H1 (cell line): Measurements from ENCODE around the gene IFTAP. TPM values are rescaled to one million over a fixed set of nuclear protein-coding genes. Genes with fewer than 3 reads are reported as not detected.

Experiments
- CTCF ChIA-PET: fragments of 300-600 bp; sonication (Branson Sonifier 250); formaldehyde crosslinking; loops from one replicate; lab custom pipeline; 2021; ENCODE audit not compliant: partially characterized antibody; lab: Charles Lee
- POLR2A ChIA-PET: fragments of 300-600 bp; sonication (Branson Sonifier 250); formaldehyde crosslinking; loops from one replicate; lab custom pipeline; 2021; ENCODE audit warnings: inconsistent platforms; ENCODE audit not compliant: partially characterized antibody; lab: Charles Lee
- DNase-seq, 2 experiments: peaks; one replicate each; pipeline versions ENCODE4 v3.0.0 to v3.0.0-alpha.2; 2010 to 2022; ENCODE audit warnings: low spot score in 2 of 2, low read depth in 1 of 2, mixed read lengths in 1 of 2
- FAIRE-seq: peaks from 2 replicates; lab custom pipeline; 2011; peaks lifted over from hg19 to GRCh38; lab: Jason Lieb, UNC
- H2AFZ ChIP-seq: 2 replicates; pipeline ENCODE4 v1.8.1; 2012; ENCODE audit warnings: low read length, inconsistent platforms
- H2AK5ac ChIP-seq: 2 replicates; pipeline ENCODE4 v1.6.1; 2013; ENCODE audit warnings: low read depth, low read length
- H2BK120ac ChIP-seq: replicated peaks from 2 replicates; pipeline ENCODE3; 2013; ENCODE audit warnings: low read depth, low read length, inconsistent platforms
- H2BK12ac ChIP-seq: 2 replicates; pipeline ENCODE4 v1.6.1; 2013; ENCODE audit warnings: low read depth, low read length
- H2BK15ac ChIP-seq: 2 replicates; pipeline ENCODE4 v1.6.1; 2013; ENCODE audit warnings: low read length
- H2BK20ac ChIP-seq: 2 replicates; pipeline ENCODE4 v1.6.1; 2013; ENCODE audit warnings: low read length
- H2BK5ac ChIP-seq: 2 replicates; pipeline ENCODE4 v1.6.1; 2013; ENCODE audit warnings: low read depth, low read length
- H3K14ac ChIP-seq: 2 replicates; pipeline ENCODE4 v1.6.1; 2013; ENCODE audit warnings: inconsistent platforms; ENCODE audit not compliant: insufficient read length
- H3K18ac ChIP-seq: 2 replicates; pipeline ENCODE4 v1.6.1; 2013; ENCODE audit warnings: low read length; ENCODE audit errors: extremely low read depth
- H3K23ac ChIP-seq: 2 replicates; pipeline ENCODE4 v1.6.1; 2013; ENCODE audit warnings: inconsistent platforms; ENCODE audit not compliant: insufficient read length
- H3K23me2 ChIP-seq: 2 replicates; pipeline ENCODE4 v1.6.1; 2013; ENCODE audit warnings: low read depth, low read length
- H3K27ac ChIP-seq: 2 replicates; pipeline ENCODE4 v1.6.1; 2011; ENCODE audit warnings: low read depth, low read length, inconsistent platforms
- H3K27me3 ChIP-seq, 4 experiments: replicated peaks in 1 of 4; 1 replicate in 1 of 4; 2 replicates in 3 of 4; pipeline versions ENCODE4 v1.6.1 to v1.8.1; 2011 to 2013; ENCODE audit warnings: low read length in 3 of 4, mild to moderate bottlenecking in 3 of 4, inconsistent platforms in 2 of 4, mixed read lengths in 2 of 4, moderate library complexity in 1 of 4; ENCODE audit not compliant: control insufficient read depth in 3 of 4, insufficient read depth in 3 of 4; ENCODE audit errors: extremely low read depth in 1 of 4
- H3K36me3 ChIP-seq, 4 experiments: 2 replicates each; pipeline versions ENCODE4 v1.6.1 to v1.8.1; 2011 to 2013; ENCODE audit warnings: mild to moderate bottlenecking in 4 of 4, low read length in 3 of 4, moderate library complexity in 2 of 4, control low read depth in 1 of 4, inconsistent platforms in 1 of 4; ENCODE audit not compliant: insufficient read depth in 4 of 4, control insufficient read depth in 2 of 4
- H3K4ac ChIP-seq: replicated peaks from 2 replicates; pipeline ENCODE3; 2013; ENCODE audit warnings: low read length, low read depth, mixed read lengths, inconsistent platforms; ENCODE audit not compliant: insufficient read length
- H3K4me1 ChIP-seq, 4 experiments: replicated peaks in 1 of 4; 1 replicate in 1 of 4; 2 replicates in 3 of 4; pipeline versions ENCODE4 v1.6.1 to v1.8.1; 2011 to 2013; ENCODE audit warnings: low read length in 3 of 4, inconsistent platforms in 2 of 4, mixed read lengths in 1 of 4; ENCODE audit not compliant: insufficient read depth in 4 of 4, control insufficient read depth in 3 of 4
- H3K4me2 ChIP-seq, 2 experiments: 2 replicates each; pipeline versions ENCODE4 v1.6.1 to v1.8.1; 2011 to 2013; ENCODE audit warnings: low read depth in 2 of 2, low read length in 2 of 2, control low read depth in 1 of 2, inconsistent platforms in 1 of 2, mild to moderate bottlenecking in 1 of 2; ENCODE audit not compliant: insufficient read depth in 1 of 2
- H3K4me3 ChIP-seq, 4 experiments: fragments of 200-600, 300-600 bp in 1 of 4; sonication (generic), shearing (Covaris generic), sonication (Bioruptor Twin) in 1 of 4; 2 replicates each; pipeline versions ENCODE4 v1.5.1 to v1.8.1; 2011 to 2016; ENCODE audit warnings: low read length in 4 of 4, low read depth in 3 of 4, control low read depth in 2 of 4, inconsistent platforms in 2 of 4, mild to moderate bottlenecking in 2 of 4, mixed read lengths in 1 of 4, moderate library complexity in 1 of 4; ENCODE audit not compliant: insufficient read depth in 2 of 4; ENCODE audit errors: extremely low read depth in 1 of 4
- H3K56ac ChIP-seq: replicated peaks from 2 replicates; pipeline ENCODE3; 2013; ENCODE audit warnings: low read depth, mild to moderate bottlenecking, mixed read lengths, low read length, inconsistent platforms; ENCODE audit not compliant: insufficient read length
- H3K79me1 ChIP-seq: 2 replicates; pipeline ENCODE4 v1.6.1; 2013; ENCODE audit warnings: low read depth, low read length, control low read depth
- H3K79me2 ChIP-seq, 2 experiments: 2 replicates each; pipeline versions ENCODE4 v1.6.1 to v1.8.1; 2012 to 2013; ENCODE audit warnings: low read length in 2 of 2, mild to moderate bottlenecking in 2 of 2, inconsistent platforms in 1 of 2; ENCODE audit not compliant: insufficient read depth in 2 of 2, control insufficient read depth in 1 of 2
- H3K9ac ChIP-seq, 4 experiments: replicated peaks in 1 of 4; 1 replicate in 1 of 4; 2 replicates in 3 of 4; pipeline versions ENCODE4 v1.6.1 to v1.8.1; 2011 to 2013; ENCODE audit warnings: low read depth in 3 of 4, low read length in 3 of 4, control low read depth in 2 of 4, mild to moderate bottlenecking in 2 of 4, moderate library complexity in 2 of 4, inconsistent platforms in 1 of 4; ENCODE audit errors: extremely low read depth in 1 of 4
- H3K9me3 ChIP-seq, 2 experiments: 2 replicates each; pipeline versions ENCODE4 v1.6.1 to v1.8.1; 2012 to 2013; ENCODE audit warnings: mild to moderate bottlenecking in 2 of 2, moderate library complexity in 2 of 2, control low read depth in 1 of 2, inconsistent platforms in 1 of 2, low read depth in 1 of 2, low read length in 1 of 2, mixed read lengths in 1 of 2; ENCODE audit not compliant: insufficient read depth in 2 of 2
- H4K20me1 ChIP-seq, 2 experiments: replicated peaks in 1 of 2; 2 replicates each; pipeline versions ENCODE3 to v1.8.1; 2011 to 2013; ENCODE audit warnings: inconsistent platforms in 2 of 2, low read length in 2 of 2, mild to moderate bottlenecking in 1 of 2; ENCODE audit not compliant: insufficient read depth in 2 of 2, control insufficient read depth in 1 of 2
- H4K5ac ChIP-seq: 2 replicates; pipeline ENCODE4 v1.6.1; 2013; ENCODE audit warnings: low read length, low read depth, mixed read lengths, inconsistent platforms; ENCODE audit not compliant: insufficient read length
- H4K8ac ChIP-seq: 2 replicates; pipeline ENCODE4 v1.8.0; 2013; ENCODE audit warnings: mild to moderate bottlenecking, moderate library complexity, low read length, inconsistent platforms; ENCODE audit not compliant: insufficient read depth; ENCODE audit errors: extremely low read depth
- H4K91ac ChIP-seq: replicated peaks from 2 replicates; pipeline ENCODE3; 2013; ENCODE audit warnings: low read length, mixed read lengths, inconsistent platforms; ENCODE audit not compliant: insufficient read length
- GTF2F1 ChIP-seq: IDR thresholded peaks from 2 replicates; pipeline ENCODE4 v1.6.1; 2012; ENCODE audit warnings: low read depth, low read length, improper control_type of control experiment, borderline replicate concordance
- WGBS, 2 experiments: shearing (Covaris generic) in 1 of 2; methylation state at CpG; one replicate each; pipeline versions ENCODE4 v1.1.6 to v1.1.7; 2013 to 2015; ENCODE audit warnings: low lambda C conversion rate in 2 of 2, mixed read lengths in 2 of 2, inconsistent platforms in 1 of 2, low coverage in 1 of 2, missing lambda C conversion rate in 1 of 2; ENCODE audit not compliant: insufficient replicate concordance in 2 of 2, insufficient coverage in 1 of 2, insufficient read length in 1 of 2; ENCODE audit errors: extremely low coverage in 1 of 2, missing lambda C conversion rate in 1 of 2; 5-methylcytosine and 5-hydroxymethylcytosine counted together
- polyA plus RNA-seq, 7 experiments: library from polyadenylated mRNA; depleted of rRNA in 3 of 7; stranded (reverse) in 5 of 7; unstranded in 2 of 7; fragments of >200 nt in 5 of 7; fragments of 200-250 nt in 2 of 7; gene quantifications; 1 replicate in 5 of 7; 2 replicates in 1 of 7; 4 replicates in 1 of 7; pipeline versions ENCODE4 v1.2.1 to v1.2.3, GENCODE V29; 2011 to 2013; ENCODE audit warnings: missing spikeins in 2 of 7, mixed read lengths in 2 of 7
- total RNA-seq: library from RNA; stranded (reverse); fragmentation: NEBNext Ultra II Directional; extraction: Animal tissue kit (Norgen Biotek cat#: 25700); gene quantifications from 2 replicates; pipeline ENCODE4 v1.2.1, GENCODE V29; 2021

The IFTAP gene
- total and polyA plus RNA-seq, 2 of the 8 experiments (the other 6 are each of a cell fraction or from before 2014, with no cell fraction given) = 21.2 to 23.9 TPM

DNA sequence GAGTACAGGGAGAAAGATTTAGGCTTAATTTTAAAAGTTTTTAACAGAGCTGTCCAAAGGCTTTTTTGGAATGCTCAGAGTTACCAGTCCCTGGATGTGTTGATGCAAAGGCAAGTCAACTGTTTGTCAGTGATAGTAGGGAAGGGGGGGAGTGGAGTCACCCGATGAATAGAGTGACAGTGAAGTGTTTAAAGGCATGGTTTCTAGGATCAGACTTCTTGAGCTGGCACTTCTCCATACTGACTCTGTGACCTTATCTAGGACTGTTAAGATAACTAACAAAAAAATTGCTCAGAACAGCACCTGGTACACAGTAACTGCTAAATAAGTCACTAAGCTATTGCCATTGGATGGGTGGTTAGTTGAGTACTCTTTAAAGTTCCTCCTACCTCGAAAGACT, 15.1 kb downstream of the IFTAP start:
- H3K9ac ChIP-seq = no peak overlapping the region
- H3K4me2 ChIP-seq = no peak overlapping the region

More for the DNA sequence above, 15.1 kb downstream of the IFTAP start:
- Histone ChIP-seq H3K14ac (no peak overlapping the region), H3K23me2 (no peaks in the 10 kb centered on the region), H2AFZ (no peak overlapping the region), H3K79me1 (no peaks in the 10 kb centered on the region), H3K18ac (no peak overlapping the region), H2BK15ac (no peak overlapping the region), H2BK120ac (no peak overlapping the region), H2BK5ac (no peak overlapping the region), H3K36me3 (no peaks in the 10 kb centered on the region), H3K4me3 (no peak overlapping the region), H3K23ac (no peak overlapping the region), H2BK12ac (no peak overlapping the region), H3K27me3 (no peaks in the 10 kb centered on the region), H3K56ac (no peak overlapping the region), H4K20me1 (no peaks in the 10 kb centered on the region), H4K5ac (no peak overlapping the region), H4K91ac (no peak overlapping the region), H3K4ac (no peak overlapping the region), H2AK5ac (no peak overlapping the region), H3K27ac (no peak overlapping the region), H2BK20ac (no peak overlapping the region), H3K4me1 (no peaks in the 10 kb centered on the region), H3K79me2 (no peaks in the 10 kb centered on the region), H3K9me3 (no peaks in the 10 kb centered on the region), H4K8ac (no peak overlapping the region)
- FAIRE-seq = no peak
- ChIA-PET CTCF (interaction anchor here (3.2 kb wide), 1 partner anchor 45 kb away, joined by 18 read pairs; no protein-coding TSS in a partner anchor), POLR2A (no interaction called here)
- DNase-seq = no peak
- no peak for TF ChIP-seq GTF2F1
- WGBS, 2 experiments = 92% methylated on average over 2 of the region's 2 CpGs; no CpG with 5 or more reads in 1 of the 2 experiments
